Activated CD8-positive, alpha-beta memory T cell treated with anti-CD3 and anti-CD28 coated beads, Interleukin-2, amount 10 ng/mL, durations not matched to agents 7 days and 5 days (primary cell): Measurements from ENCODE around the gene GNA15. TPM values are rescaled to one million over a fixed set of nuclear protein-coding genes. Genes with fewer than 3 reads are reported as not detected.
"Not testable (repeated sequence)": the region's sequence is repeated elsewhere in the genome, so short reads cannot be mapped to it uniquely, and the experiment has no call there.

Experiments
- ATAC-seq: fragments of 150-1000 bp; cut with Tn5 transposase; one replicate; pipeline ENCODE4 v1.10.0; 2021; ENCODE audit warnings: moderate library complexity
- CTCF ChIA-PET: fragments of 350-600 bp; sonication (Branson Sonifier 250); formaldehyde crosslinking; loops from one replicate; lab custom pipeline; 2021; ENCODE audit warnings: antibody characterized with exemption; lab: Charles Lee
- DNase-seq: peaks from one replicate; pipeline ENCODE4 v3.0.0-alpha.2; 2020
- H3K27ac Mint-ChIP-seq: one replicate; pipeline ENCODE4 v1.8.0; 2021; ENCODE audit warnings: mild to moderate bottlenecking, mixed read lengths
- H3K27me3 Mint-ChIP-seq: one replicate; pipeline ENCODE4 v1.8.0; 2021; ENCODE audit warnings: mixed read lengths
- H3K36me3 Mint-ChIP-seq: one replicate; pipeline ENCODE4 v1.8.0; 2021; ENCODE audit warnings: mild to moderate bottlenecking, mixed read lengths
- H3K4me1 Mint-ChIP-seq: one replicate; pipeline ENCODE4 v1.8.0; 2021; ENCODE audit warnings: mixed read lengths
- H3K4me3 Mint-ChIP-seq: one replicate; pipeline ENCODE4 v1.8.0; 2021; ENCODE audit warnings: mild to moderate bottlenecking, moderate library complexity, mixed read lengths
- H3K9me3 Mint-ChIP-seq: one replicate; pipeline ENCODE4 v1.8.0; 2022; ENCODE audit warnings: low read depth, mixed read lengths
- total RNA-seq, 2 experiments: library from RNA; stranded (reverse); gene quantifications; one replicate each; pipeline ENCODE4 v1.2.3, GENCODE V29; 2021

The GNA15 gene
- total RNA-seq, 2 experiments from 2014 or later: 23.7 to 39.8 TPM

DNA sequence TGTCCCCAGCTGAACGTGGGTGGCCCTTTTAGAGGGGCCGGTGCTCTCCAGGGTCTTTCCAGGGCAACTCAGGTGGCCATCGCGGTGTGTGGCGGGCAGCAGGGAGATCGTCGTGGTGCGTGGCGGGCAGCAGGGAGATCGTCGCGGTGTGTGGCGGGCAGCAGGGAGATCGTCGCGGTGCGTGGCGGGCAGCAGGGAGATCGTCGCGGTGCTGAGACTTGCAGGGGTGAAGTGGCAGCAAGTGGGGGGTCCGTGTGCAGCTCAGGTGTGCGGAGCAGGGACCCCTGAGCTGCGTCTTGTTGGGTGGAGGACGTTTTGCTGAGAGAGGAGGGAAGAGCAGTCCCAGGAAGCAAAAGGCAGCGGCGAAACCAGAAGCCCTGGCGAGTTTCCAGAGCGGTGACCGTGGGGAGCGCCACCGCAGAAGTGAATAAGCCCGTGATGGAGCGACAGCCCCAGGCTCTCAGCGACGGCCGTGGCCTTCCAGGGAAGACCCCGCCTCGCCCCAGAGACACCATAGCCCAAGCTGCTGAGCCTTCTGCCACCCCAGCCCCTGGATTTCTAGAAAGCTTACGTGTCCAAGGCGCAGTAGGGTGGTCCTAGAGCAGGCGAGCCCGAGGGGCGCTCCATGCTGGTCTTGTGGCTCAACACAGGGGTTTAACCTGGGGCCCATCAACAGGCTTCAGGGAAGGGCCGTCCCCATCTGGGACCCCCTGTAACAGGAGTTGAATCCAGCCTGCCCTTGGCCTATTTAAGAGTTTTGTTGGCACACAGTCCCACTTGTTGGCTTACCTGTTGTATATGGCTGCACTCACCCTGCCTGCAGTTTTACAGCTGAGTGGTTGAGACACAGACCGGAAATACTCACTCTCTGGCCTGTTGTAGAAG lies 55.3 kb downstream of the GNA15 start:
- DNase-seq (no peak), ATAC-seq (no peak)
- H3K27me3 Mint-ChIP-seq: no peaks in the 10 kb centered on the region
- no peak overlapping the region for H3K27ac Mint-ChIP-seq
- peaks cover 9% of the 10 kb centered on the region for H3K36me3 Mint-ChIP-seq
- CTCF ChIA-PET: no interaction called here
- no peak overlapping the region for H3K4me3 Mint-ChIP-seq
- no peaks in the 10 kb centered on the region for H3K9me3 Mint-ChIP-seq
- peaks cover 31% of the 10 kb centered on the region for H3K4me1 Mint-ChIP-seq

DNA sequence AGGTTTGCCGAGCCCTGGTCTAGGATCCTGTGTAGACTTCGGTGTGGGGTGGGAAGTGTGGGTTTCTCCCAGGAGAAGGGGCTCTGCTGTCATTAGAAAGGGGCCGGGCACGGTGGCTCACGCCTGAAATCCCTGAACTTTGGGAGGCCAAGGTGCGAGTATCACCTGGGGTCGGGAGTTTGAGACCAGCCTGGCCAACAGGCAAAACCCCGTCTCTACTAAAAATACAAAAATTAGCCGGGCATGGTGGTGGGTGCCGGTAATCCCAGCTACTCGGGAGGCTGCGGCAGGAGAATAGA lies 55.9 kb downstream of the GNA15 start:
- H3K4me1 Mint-ChIP-seq: peaks cover 28% of the 10 kb centered on the region
- ATAC-seq, H3K27ac Mint-ChIP-seq, H3K36me3 Mint-ChIP-seq, H3K4me3 Mint-ChIP-seq, H3K27me3 Mint-ChIP-seq, H3K9me3 Mint-ChIP-seq, CTCF ChIA-PET, DNase-seq: not testable (repeated sequence)

DNA sequence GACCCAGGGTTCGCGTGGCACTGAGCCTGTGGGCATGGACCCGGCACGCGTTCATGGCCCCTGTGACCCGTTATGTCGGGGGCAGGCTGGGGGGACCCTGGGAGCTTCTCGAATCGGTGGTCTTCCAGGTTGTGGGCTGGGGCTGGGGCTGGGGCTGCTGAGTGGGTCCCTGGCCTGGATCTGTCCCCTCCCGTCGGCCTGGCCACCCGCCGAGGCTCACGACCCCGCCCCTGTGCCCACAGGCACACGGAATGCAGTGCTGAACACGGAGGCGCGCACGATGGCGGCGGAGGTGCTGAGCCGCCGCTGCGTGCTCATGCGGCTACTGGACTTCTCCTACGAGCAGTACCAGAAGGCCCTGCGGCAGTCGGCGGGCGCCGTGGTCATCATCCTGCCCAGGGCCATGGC lies 56.4 kb downstream of the GNA15 start:
- CTCF ChIA-PET: no interaction called here
- Mint-ChIP-seq H3K4me1 (peaks cover 23% of the 10 kb centered on the region), H3K27me3 (no peaks in the 10 kb centered on the region), H3K9me3 (no peaks in the 10 kb centered on the region), H3K36me3 (peaks cover 9% of the 10 kb centered on the region), H3K4me3 (no peak overlapping the region), H3K27ac (no peak overlapping the region)
- ATAC-seq (no peak), DNase-seq (no peak)

DNA sequence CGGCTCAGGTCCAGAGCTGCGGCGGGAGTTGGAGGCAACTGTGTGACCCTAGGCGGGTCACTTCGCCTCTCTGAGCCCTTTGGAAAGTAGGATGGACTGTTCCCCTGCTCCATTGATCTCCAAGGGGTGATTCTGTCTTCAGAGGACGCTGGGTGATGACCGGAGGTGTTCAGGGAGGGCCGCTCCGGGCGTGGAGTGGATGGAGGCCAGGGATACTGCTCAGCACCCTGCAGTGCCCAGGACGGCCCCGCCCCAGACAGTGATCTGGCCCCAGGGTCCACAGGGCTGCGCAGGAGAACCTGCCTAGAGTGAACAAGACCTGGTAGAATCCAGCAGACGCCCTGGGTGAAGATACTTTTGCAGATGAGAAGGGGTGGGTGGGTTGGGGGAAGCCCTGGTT lies 56.9 kb downstream of the GNA15 start:
- H3K4me3 Mint-ChIP-seq: no peak overlapping the region
- H3K27me3 Mint-ChIP-seq: no peaks in the 10 kb centered on the region
- ATAC-seq (no peak), DNase-seq (no peak)
- H3K9me3 Mint-ChIP-seq: no peaks in the 10 kb centered on the region
- H3K36me3 Mint-ChIP-seq: peaks cover 9% of the 10 kb centered on the region
- H3K27ac Mint-ChIP-seq: no peak overlapping the region
- peaks cover 19% of the 10 kb centered on the region for H3K4me1 Mint-ChIP-seq
- CTCF ChIA-PET: no interaction called here

GRCh38 chr19:3193256-3194105 lies 57.6 kb downstream of the GNA15 start:
- ATAC-seq (no peak), DNase-seq (no peak)
- CTCF ChIA-PET: interaction anchor here (1.0 kb wide), 1 partner anchor 31 kb away, joined by 3 read pairs; the partner anchor contains the start of gene CELF5
- H3K36me3 Mint-ChIP-seq: peaks cover 7% of the 10 kb centered on the region
- no peaks in the 10 kb centered on the region for H3K9me3 Mint-ChIP-seq
- peaks cover 12% of the 10 kb centered on the region for H3K4me1 Mint-ChIP-seq
- H3K4me3 Mint-ChIP-seq: no peak overlapping the region
- no peaks in the 10 kb centered on the region for H3K27me3 Mint-ChIP-seq
- no peak overlapping the region for H3K27ac Mint-ChIP-seq

- Mint-ChIP-seq H3K4me1 (peaks cover 3% of the 10 kb centered on the region), H3K4me3 (no peak overlapping the region), H3K9me3 (no peaks in the 10 kb centered on the region), H3K27me3 (no peaks in the 10 kb centered on the region), H3K27ac (no peak overlapping the region), H3K36me3 (peaks cover 7% of the 10 kb centered on the region)
- no peak for DNase-seq
- CTCF ChIA-PET: interaction anchor here (1.0 kb wide), 1 partner anchor 30 kb away, joined by 3 read pairs; the partner anchor contains the start of gene CELF5
- ATAC-seq: no peak
These were observed 58.6 kb downstream of the GNA15 start for GRCh38 chr19:3194106-3195087.

- CTCF ChIA-PET: no interaction called here
- no peak for DNase-seq
- no peaks in the 10 kb centered on the region for H3K27me3 Mint-ChIP-seq
- H3K27ac Mint-ChIP-seq: no peak overlapping the region
- H3K9me3 Mint-ChIP-seq: no peaks in the 10 kb centered on the region
- peaks cover 6% of the 10 kb centered on the region for H3K36me3 Mint-ChIP-seq
- H3K4me3 Mint-ChIP-seq: no peak overlapping the region
- ATAC-seq: no peak
- no peaks in the 10 kb centered on the region for H3K4me1 Mint-ChIP-seq
These were observed 60.5 kb downstream of the GNA15 start for GRCh38 chr19:3196064-3196932.

GRCh38 chr19:3196933-3197205 lies 61.0 kb downstream of the GNA15 start:
- CTCF ChIA-PET: no interaction called here

DNA sequence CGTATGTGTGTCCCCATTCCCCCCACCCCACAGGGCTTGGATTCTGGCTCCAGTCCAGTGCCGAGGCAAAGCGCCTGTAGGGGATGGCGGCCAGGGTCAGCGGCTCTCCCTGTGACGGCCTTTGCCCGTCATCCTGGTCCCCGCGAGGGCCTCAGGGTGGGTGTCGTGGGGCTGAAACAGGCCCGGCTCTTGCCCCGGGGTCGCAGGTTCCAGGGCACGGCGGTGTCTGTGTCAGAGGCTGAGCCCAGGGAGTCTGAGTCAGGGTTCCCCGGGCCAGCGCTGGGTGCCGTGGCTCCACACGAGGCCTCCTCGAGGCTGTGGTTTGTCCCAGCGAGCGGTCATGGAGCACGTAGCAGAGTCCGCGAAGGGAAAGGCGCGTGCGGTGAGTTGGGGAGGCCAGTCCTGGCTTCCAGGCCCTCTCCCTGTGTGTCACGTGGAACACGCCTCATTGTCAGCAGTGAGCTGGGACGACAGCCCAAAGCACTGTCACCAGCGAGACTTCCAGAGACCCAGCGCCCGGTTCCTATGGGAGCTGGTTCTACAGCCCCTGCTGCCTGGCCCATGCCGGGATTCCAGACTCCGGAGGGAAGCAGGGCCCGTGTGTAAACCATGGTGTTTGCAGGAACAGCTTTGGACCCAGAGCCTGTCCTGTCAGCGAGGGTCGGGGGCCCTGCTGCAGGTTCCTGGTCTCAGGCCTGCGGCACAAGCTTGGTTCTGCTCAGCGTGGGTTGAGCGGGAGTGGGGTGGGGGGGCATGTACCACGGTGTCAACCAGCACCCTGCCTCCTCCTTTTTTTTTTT lies 63.3 kb downstream of the GNA15 start:
- CTCF ChIA-PET: interaction anchor here (1.8 kb wide), 1 partner anchor 249 kb away, joined by 3 read pairs; no protein-coding TSS in a partner anchor
- Mint-ChIP-seq H3K4me1 (no peaks in the 10 kb centered on the region), H3K9me3 (no peaks in the 10 kb centered on the region), H3K36me3 (peaks cover 4% of the 10 kb centered on the region), H3K27me3 (no peaks in the 10 kb centered on the region), H3K27ac (no peak overlapping the region), H3K4me3 (no peak overlapping the region)
- DNase-seq (no peak), ATAC-seq (no peak)

More at GRCh38 chr19:3196933-3197205, 61.0 kb downstream of the GNA15 start:
- DNase-seq (no peak), ATAC-seq (no peak)
- no peaks in the 10 kb centered on the region for H3K4me1 Mint-ChIP-seq
- no peak overlapping the region for H3K4me3 Mint-ChIP-seq
- no peaks in the 10 kb centered on the region for H3K9me3 Mint-ChIP-seq
- H3K27me3 Mint-ChIP-seq: no peaks in the 10 kb centered on the region
- H3K27ac Mint-ChIP-seq: no peak overlapping the region
- peaks cover 6% of the 10 kb centered on the region for H3K36me3 Mint-ChIP-seq

DNA sequence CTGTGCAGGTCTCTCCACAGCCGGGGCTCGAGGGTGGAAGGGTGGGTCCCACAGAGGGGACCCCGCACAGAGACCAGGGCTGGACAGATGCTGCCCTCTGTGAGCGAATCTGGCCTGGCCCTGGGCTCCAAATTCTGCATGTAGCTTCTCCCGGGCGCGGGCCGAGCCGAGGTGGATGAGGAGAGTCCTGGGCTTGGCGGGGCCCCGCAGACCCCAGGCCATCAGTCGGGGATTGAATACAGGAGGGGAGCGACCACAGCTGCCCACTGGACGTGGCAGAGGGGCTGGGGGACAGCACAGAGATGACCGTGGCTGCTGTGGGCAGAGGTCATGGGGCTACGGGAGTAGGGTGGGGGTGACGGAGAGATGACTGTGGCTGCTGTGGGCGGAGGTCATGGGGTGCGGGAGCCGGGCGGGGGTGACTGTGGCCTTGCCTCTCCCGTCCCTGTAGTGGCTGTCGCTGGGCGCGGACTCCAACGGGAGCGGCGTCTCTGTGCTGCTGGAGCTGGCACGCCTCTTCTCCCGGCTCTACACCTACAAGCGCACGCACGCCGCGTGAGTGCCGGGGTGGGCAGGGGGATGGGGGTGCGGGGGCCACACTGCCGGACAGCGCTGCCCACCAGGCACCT lies 65.4 kb downstream of the GNA15 start:
- CTCF ChIA-PET: interaction anchor here (1.5 to 1.9 kb wide), 2 partner anchors 9 to 10 kb away, joined by 4 read pairs; no protein-coding TSS in a partner anchor

GRCh38 chr19:3201911-3202310 lies 66.1 kb downstream of the GNA15 start:
- no peaks in the 10 kb centered on the region for H3K27me3 Mint-ChIP-seq

More for the DNA sequence above, 65.4 kb downstream of the GNA15 start:
- Mint-ChIP-seq H3K36me3 (peaks cover 3% of the 10 kb centered on the region), H3K4me1 (no peaks in the 10 kb centered on the region), H3K9me3 (no peaks in the 10 kb centered on the region), H3K27me3 (no peaks in the 10 kb centered on the region), H3K27ac (no peak overlapping the region), H3K4me3 (no peak overlapping the region)
- ATAC-seq (no peak), DNase-seq (no peak)

More at GRCh38 chr19:3201911-3202310, 66.1 kb downstream of the GNA15 start:
- ATAC-seq: no peak
- Mint-ChIP-seq H3K27ac (no peak overlapping the region), H3K4me3 (no peak overlapping the region), H3K9me3 (no peaks in the 10 kb centered on the region), H3K4me1 (no peaks in the 10 kb centered on the region), H3K36me3 (peaks cover 3% of the 10 kb centered on the region)
- DNase-seq: no peak
- CTCF ChIA-PET: interaction anchor here (1.5 to 1.9 kb wide), 2 partner anchors 8 to 9 kb away, joined by 4 read pairs; no protein-coding TSS in a partner anchor
